Measurements from ENCODE around the gene RBM44.
"Not testable (repeated sequence)": the region's sequence is repeated elsewhere in the genome, so short reads cannot be mapped to it uniquely, and the experiment has no call there.

Gene RBM44

DNA sequence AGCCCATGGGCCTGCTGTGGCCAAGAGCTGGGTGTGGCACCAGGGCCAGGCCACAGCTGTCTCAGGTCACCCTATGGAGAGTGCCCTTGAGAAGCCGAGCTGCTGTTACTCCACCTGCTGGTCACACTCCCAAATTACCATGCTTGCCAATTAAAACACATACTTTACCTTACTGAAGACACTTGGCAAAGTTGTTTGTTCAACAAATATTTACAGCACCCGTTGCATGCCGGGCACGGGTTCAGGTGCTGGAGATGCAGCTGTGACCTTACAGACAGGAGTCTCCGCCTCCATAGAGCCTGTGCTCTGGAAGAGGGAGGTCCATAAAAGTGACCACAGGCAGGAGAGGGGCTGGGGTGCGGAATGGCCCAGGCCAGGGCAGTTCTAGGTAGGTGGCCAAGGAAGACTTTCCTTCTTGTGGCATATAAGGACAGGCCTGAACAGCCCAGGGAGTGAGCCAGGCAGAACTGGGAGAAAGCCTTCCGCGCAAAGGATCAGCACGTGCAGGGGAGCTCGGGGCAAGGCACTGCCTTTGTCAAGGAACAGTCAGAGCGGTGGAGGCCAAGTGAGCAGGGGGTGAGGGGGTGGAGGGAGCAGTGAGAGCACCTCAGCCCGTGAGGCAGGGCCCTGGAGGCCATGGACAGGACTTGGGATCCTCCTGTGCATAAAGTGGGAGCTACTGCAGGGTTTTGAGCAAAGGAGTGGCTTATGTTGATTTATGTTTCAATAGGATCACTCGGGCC lies 23.6 kb upstream of the RBM44 start:
- DNase-seq (ENCODE audit: low read depth): peak; percentile 24

DNA sequence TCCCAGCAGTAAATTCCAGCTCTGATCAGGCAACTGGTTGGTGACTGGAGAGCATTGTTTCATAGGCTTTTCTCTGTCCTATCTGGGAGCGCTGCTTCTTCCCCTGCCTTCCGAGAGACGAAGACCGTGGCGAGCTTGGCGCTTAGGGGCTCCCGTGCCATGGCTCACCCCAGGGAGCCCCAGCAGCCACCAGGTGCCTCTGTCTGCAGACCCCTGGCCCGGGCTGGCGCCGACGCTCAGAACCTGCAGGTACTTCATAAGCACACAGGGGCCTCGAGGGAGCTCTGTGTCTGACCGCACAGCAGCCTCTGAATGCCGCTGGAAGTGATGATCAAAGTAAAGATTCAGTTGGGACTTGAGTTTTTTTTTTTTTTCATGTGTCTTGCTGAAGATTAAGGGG lies 19.1 kb upstream of the RBM44 start:
- DNase-seq (ENCODE audit: low read depth): no peak

- no peak for DNase-seq (ENCODE audit: low read depth)
Observed at GRCh38 chr2:237782181-237782580, 16.4 kb upstream of the RBM44 start.

- not testable (repeated sequence) for DNase-seq (ENCODE audit: low read depth)
Observed at GRCh38 chr2:237783678-237784077, 14.9 kb upstream of the RBM44 start.

GRCh38 chr2:237786936-237787335 lies 11.6 kb upstream of the RBM44 start:
- no peak for DNase-seq (ENCODE audit: low read depth)

DNA sequence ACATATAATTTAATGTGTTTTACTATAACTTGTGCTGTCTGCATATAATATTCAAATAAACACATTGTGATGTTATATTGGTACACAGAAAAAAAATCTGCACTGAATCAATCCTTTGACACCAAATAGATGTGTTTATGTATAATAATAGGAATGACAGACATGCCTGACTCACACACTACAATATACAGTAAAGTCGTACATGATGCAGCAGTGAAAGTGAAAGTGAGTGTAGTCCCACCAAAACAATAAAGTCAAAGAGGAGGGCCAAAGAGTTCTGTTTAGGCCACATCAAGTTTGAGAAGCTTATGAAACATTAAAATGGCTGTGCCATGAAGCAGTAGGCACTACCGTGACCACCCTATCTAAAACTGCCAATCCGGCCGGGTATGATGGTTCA lies 8.2 kb upstream of the RBM44 start:
- DNase-seq (ENCODE audit: low read depth): no peak

GRCh38 chr2:237791977-237792727 lies 6.4 kb upstream of the RBM44 start:
- DNase-seq (ENCODE audit: low read depth): no peak

GRCh38 chr2:237797253-237797652 lies 1.3 kb upstream of the RBM44 start:
- DNase-seq (ENCODE audit: low read depth): no peak

DNA sequence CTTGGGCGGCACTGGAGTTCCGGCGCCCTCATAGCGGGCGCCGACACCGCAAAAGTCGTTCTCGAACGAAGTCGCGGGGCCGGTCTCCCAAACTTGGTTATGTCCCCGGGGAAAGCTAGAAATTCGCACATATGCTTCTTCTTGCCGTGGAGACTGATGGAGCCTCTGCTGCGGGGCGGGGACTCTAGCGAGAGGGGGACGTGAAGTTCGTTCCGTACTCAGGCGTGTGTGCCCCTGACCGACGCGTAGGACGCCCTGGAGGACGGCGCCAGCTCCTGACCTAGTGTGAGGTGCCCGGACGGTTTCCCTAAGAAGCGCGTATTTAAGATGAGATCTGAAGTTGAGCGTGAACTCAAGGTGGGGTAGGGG lies 465 bp downstream of the RBM44 start:
- DNase-seq (ENCODE audit: low read depth): no peak

- no peak for DNase-seq (ENCODE audit: low read depth)
Observed at GRCh38 chr2:237801466-237801865, 2.9 kb downstream of the RBM44 start.

- no peak for DNase-seq (ENCODE audit: low read depth)
Observed at GRCh38 chr2:237806334-237806733, 7.8 kb downstream of the RBM44 start.

- DNase-seq (ENCODE audit: low read depth): no peak
Observed at GRCh38 chr2:237815637-237816036, 17.1 kb downstream of the RBM44 start.

GRCh38 chr2:237816531-237816930 lies 18.0 kb downstream of the RBM44 start:
- no peak for DNase-seq (ENCODE audit: low read depth)

- DNase-seq (ENCODE audit: low read depth): no peak
Observed at GRCh38 chr2:237818066-237818473, 19.5 kb downstream of the RBM44 start.

- DNase-seq (ENCODE audit: low read depth): no peak
Observed at GRCh38 chr2:237819231-237819630, 20.7 kb downstream of the RBM44 start.

DNA sequence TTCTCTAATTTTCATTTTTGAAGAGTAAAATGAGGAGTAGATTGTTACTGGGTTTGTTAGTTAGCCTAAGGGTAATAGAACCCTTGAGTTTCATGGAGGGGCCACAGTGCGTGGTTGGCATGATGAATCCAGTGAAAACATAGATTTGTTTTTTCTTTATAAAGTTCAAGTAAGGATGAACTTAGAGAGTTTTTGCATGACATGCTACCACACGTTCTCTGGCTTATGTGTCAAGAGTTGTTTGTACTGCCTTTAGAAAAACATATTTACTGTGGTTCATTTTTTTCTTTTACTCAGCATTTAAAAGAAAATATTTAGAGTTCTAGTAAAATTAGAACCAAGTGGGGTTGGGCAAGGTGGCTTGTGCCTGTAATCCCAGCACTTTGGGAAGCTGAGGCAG lies 21.8 kb downstream of the RBM44 start:
- DNase-seq (ENCODE audit: low read depth): no peak

DNA sequence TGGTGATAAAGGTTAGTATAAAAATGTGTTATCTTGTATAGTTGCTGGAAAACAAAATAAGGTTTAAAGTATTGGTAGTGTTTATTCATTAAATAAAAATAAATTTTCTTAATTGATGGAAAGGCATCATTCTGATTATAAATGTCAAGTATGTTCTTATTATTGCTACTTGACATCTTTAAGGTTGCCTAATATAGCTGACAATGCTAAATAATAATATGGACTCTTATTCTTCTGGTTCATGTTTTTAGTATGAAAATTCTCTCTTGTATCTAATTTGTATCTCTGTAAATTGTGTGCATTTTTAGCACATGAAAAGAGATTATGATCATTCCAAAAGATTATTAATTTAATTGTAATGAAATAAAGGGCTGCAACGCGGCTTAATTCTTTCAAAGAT lies 25.0 kb downstream of the RBM44 start:
- no peak for DNase-seq (ENCODE audit: low read depth)

DNA sequence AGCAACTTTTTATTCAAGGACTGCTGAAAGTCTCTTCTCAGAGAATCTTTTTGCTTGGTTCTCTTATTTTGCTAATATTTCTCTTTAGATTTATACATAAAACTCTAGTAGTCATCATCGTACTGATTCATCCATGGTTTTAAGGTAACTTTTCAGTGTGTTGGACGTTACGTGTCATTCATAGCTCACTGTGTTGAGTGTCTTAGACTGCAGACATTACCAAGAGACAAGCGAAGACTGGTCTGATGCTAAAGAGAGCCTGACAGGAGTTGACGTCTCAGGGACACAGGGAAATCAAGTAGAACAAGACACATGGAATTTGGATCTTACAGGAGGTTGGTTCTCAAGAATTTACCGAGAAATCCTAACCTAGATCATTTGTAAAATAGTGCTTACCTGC lies 25.5 kb downstream of the RBM44 start:
- DNase-seq (ENCODE audit: low read depth): no peak

- no peak for DNase-seq (ENCODE audit: low read depth)
Observed at GRCh38 chr2:237827421-237827987, 28.9 kb downstream of the RBM44 start.

GRCh38 chr2:237830522-237830921 lies 31.9 kb downstream of the RBM44 start:
- no peak for DNase-seq (ENCODE audit: low read depth)

GRCh38 chr2:237833546-237833945 lies 35.0 kb downstream of the RBM44 start:
- no peak for DNase-seq (ENCODE audit: low read depth)

DNA sequence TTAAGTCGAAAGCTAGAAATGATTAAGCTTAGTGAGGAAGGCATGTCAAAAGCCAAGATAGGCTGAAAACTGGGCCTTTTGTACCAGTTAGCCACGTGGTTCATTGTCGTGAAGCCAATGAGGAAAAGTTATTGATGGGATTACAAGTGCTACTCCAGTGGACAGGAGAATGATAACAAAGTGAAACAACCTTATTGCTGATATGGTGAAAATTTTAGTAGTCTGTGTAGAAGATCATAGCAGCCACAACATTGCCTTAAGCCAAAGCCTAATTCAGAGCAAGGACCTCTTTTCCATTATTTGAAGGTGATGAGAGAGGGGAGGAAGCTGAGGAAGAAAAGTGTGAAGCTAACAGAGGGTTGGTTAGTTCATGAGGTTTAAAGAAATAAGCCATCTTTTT lies 36.8 kb downstream of the RBM44 start:
- DNase-seq (ENCODE audit: low read depth): no peak

DNA sequence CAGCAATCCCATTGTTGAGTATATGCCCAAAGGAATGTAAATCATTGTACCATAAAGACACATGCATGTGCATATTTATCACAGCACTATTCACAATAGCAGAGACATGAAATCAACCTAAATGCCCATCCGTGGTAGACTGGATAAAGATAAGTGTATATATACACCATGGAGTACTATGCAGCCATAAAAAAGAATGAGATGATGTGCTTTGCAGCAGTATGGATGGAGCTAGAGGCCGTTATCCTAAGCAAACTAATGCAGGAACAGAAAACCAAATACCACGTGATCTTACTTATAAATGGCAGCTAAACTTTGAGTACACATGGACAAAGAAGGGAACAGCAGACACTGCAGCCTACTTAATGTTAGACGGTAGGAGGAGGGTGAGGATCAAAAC lies 42.5 kb downstream of the RBM44 start:
- DNase-seq (ENCODE audit: low read depth): no peak

Data from stimulated activated CD8-positive, alpha-beta memory T cell treated with anti-CD3 and anti-CD28 coated beads, Interleukin-4, amount 100 ng/mL, for 24 hours (primary cell).